ENCODE results near the gene RCN1.
"Not testable (repeated sequence)": the region's sequence is repeated elsewhere in the genome, so short reads cannot be mapped to it uniquely, and the experiment has no call there.

Gene RCN1

GRCh38 chr11:32090545-32091370 lies at the start of gene RCN1:
Gene RCN1 (plus strand): TSS chr11:32091074. CDS start chr11:32091197, 123 bp downstream.
- DNase-seq (ENCODE audit: low read depth in 1 of 2, low spot score in 1 of 2): peak in 1 of 2 donors; percentile 46

GRCh38 chr11:32043737-32044136 lies 47.1 kb upstream of the RCN1 start:
- no peak for DNase-seq (ENCODE audit: low read depth in 1 of 2, low spot score in 1 of 2)

GRCh38 chr11:32044158-32044863 lies 46.6 kb upstream of the RCN1 start:
- no peak for DNase-seq (ENCODE audit: low read depth in 1 of 2, low spot score in 1 of 2)

- no peak for DNase-seq (ENCODE audit: low read depth in 1 of 2, low spot score in 1 of 2)
These were observed 45.4 kb upstream of the RCN1 start for GRCh38 chr11:32045456-32045855.

- no peak for DNase-seq (ENCODE audit: low read depth in 1 of 2, low spot score in 1 of 2)
These were observed 40.6 kb upstream of the RCN1 start for GRCh38 chr11:32050264-32050663.

GRCh38 chr11:32052215-32052614 lies 38.7 kb upstream of the RCN1 start:
- DNase-seq (ENCODE audit: low read depth in 1 of 2, low spot score in 1 of 2): peak; percentile 8 to 58

DNA sequence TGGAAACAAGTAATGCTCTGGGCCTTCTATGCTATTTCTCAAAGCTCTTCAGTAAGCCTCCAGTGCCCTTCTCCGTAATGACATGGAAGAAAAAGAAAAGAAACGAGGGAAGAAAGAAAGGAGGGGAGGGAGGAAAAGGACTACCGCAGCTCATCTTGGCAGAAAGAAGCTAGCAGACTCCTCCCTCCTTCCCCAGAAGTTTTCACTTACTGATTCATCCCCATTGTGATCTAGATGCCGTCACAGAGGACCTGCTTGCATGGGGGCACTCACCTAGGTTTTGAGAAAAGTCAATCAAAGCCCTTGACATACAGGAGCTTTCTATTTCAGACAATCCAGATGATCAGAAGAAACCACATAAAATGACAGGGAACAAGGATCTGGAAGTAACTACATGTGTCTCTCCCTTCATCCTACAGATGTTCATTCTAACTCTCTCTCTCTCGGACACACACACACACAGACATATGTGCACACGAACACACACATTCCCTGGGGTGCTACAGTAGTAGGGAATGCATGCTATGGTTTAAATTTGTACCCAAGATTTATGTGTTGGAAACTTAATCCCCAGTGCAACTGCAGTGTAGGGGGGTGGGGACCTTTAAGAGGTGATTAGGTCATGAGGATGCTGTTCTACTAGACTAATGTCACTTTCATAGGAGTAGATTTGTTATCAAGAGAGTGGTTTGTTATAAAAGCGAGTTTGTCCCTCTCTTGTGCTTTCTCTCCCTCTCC lies 37.6 kb upstream of the RCN1 start:
- no peak for DNase-seq (ENCODE audit: low read depth in 1 of 2, low spot score in 1 of 2)

DNA sequence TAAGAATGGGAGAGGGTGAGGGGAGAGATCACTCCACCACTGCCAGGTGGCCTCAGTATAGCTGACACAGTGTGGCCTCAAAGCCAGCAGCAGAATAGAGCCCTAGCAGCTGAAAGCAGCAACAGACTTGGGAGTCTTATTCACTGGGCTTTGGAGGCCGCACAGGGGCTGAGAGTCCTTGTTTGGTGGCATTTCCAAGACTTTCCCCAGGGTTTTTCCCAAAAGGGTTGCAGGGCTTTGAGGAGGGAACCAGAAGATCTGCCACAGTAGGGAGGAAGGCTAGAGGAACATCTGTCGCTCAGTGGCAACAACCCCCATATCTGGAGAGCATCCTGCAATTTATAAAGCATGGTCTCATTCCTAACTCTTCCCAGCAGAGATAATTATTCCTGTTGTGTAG lies 35.0 kb upstream of the RCN1 start:
- DNase-seq (ENCODE audit: low read depth in 1 of 2, low spot score in 1 of 2): no peak

DNA sequence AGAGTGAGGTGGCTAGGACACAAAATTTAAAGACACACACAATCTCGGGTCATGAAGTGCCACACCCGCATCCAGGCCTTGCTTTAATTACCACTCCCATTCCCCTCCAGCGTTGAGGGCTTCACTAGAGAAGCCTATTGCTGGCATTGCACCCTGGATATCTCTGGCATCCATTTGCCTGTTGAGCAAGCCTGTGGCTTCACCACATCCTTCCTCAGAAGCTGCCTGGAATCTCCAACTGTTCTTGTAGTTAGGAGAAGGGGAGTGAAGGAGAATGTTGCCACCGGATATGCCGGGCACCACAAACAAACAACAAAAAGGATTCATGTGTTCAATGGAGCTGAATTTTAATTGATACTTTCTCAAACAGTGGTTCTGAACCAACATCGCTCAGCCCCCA lies 34.4 kb upstream of the RCN1 start:
- DNase-seq (ENCODE audit: low read depth in 1 of 2, low spot score in 1 of 2): no peak

GRCh38 chr11:32059686-32060462 lies 31.0 kb upstream of the RCN1 start:
- no peak for DNase-seq (ENCODE audit: low read depth in 1 of 2, low spot score in 1 of 2)

DNA sequence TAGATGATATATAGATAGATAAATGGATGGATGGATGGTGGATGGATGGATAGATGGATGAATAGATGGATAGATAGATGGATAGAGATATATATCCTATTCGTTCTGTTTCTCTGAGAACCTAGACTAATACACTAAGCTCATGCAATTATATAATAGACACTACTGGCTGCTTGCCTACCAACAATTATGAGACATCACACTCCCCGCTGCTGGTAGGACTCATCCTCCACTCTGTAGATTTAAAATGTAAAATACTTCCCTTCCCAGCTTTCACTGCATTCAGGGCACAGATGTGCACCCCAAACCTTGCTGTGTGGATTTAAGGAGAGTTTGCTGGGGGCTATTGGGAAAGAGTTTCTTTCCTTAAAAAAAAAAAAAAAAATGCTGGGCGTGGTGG lies 28.3 kb upstream of the RCN1 start:
- no peak for DNase-seq (ENCODE audit: low read depth in 1 of 2, low spot score in 1 of 2)

DNA sequence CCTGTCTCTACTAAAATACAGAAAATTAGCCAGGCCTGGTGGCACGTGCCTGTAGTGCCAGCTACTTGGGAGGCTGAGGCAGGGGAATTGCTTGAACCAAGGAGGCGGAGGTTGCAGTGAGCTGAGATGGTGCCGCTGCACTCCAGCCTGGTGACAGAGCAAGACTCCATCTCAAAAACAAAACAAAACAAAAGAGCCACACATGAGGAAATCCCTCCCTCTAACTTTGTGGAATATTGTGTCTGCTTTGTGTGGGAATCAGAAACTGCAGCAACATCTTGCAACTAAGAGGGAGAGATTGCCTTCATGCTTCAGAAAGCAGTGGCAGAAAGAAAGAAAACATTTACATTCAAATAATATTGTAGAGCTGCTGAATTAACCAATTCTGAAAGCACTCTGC lies 27.8 kb upstream of the RCN1 start:
- DNase-seq (ENCODE audit: low read depth in 1 of 2, low spot score in 1 of 2): not testable (repeated sequence)

- no peak for DNase-seq (ENCODE audit: low read depth in 1 of 2, low spot score in 1 of 2)
These were observed 24.8 kb upstream of the RCN1 start for GRCh38 chr11:32065865-32066629.

GRCh38 chr11:32068134-32068870 lies 22.6 kb upstream of the RCN1 start:
- DNase-seq (ENCODE audit: low read depth in 1 of 2, low spot score in 1 of 2): no peak

DNA sequence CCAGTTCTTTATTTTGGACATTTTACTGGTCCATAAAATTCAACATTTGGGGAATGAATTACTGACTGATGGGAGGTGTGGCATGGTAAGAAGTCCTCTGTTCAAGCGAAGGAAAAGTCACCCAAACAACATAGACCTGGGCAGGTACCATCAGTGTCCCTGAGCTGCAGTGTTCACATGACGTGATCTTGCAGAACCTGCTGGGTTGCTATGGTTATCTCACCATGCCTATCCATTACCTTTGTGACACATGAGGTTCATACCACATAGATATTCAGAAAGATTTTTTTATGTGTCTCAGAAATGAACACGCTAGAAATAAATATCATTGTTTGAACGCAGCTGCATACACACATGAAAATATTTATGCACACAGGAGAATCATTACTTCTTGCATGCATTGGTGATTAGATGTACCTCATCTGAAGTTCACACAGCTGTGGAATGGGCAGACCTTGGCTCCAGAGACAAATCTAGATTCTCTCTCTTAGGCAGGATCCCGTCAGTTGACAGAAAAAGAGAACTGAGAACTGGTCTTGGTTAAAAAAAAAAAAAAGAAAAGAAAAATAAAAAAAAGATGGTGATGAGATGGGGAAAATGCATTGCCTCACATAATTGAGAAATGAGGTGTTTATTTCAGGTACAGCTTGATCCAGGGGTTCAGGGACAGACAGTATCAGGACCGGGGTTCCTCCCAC lies 21.4 kb upstream of the RCN1 start:
- DNase-seq (ENCODE audit: low read depth in 1 of 2, low spot score in 1 of 2): no peak

DNA sequence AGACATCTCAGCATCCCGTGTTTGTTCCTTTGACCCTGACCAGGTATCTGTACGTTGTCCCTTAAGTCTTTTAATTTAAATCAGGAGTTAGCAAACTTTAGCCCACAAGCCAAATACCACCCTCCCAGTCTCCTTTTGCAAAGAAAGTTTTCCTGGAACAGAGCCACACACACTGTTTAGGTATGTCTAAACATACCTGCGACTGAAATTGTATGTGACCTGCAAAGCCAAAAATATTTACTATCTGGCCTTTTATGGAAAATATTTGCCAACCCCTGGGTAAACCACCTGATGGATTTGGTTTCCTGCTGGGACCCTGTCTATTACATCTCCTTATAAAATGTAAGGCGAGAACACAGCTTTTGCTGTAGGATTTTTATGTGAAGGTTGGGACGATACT lies 20.2 kb upstream of the RCN1 start:
- no peak for DNase-seq (ENCODE audit: low read depth in 1 of 2, low spot score in 1 of 2)

GRCh38 chr11:32071811-32072210 lies 19.1 kb upstream of the RCN1 start:
- no peak for DNase-seq (ENCODE audit: low read depth in 1 of 2, low spot score in 1 of 2)

DNA sequence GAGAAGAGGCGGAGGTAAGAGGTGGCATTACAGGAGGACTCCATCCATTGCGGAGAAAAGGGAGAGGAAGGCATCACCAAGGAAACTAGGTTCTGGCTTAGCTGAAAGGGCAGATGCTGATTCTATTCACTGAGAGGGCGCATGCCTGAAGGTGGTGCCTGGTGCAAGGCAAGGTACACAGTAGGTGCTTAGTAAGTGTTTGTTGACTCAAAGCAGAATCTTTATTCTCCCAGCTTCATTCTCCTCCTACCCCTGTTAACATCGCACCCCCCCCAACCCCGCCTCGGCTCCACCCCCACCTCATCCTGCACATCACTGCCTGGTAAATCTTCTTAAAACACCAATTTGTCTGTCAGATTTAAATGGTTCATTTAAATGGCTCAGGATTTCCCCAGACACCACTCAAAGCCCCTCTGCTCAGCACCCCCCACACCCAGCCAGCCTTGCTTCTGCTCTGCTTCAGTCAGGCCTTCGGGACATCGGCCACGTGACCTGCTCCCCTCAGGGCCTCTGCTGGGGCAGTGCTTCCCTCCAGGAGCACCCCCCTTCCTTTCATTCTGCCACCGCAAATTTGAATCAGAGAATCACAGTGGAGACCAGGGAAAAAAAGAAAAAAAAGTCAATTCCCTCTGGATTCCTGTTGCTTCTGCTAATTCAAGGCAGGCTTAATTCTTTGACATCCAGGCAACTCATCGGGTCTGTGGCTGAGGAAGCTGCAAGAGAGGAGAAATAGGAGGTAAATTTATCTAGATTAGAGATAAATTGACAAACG lies 17.8 kb upstream of the RCN1 start:
- no peak for DNase-seq (ENCODE audit: low read depth in 1 of 2, low spot score in 1 of 2)

Measured in activated CD4-positive, alpha-beta T cell treated with anti-CD3 and anti-CD28 coated beads, Interleukin-2, amount 50 U/mL, for 24 hours (primary cell).